ENCODE data around the gene SPTB.

The SPTB gene

GRCh38 chr14:64830961-64831360 lies 48.7 kb downstream of the SPTB start:
- no peak for TF ChIP-seq CTCF (IDR thresholded peaks at IDR 0.05; ENCODE audit: extremely low read depth, insufficient read depth, missing control alignments)
- DNase-seq (ENCODE audit: low spot score), result no peak
- in situ Hi-C loops (cut with MboI; ENCODE audit: low pct_unique_long_range_greater_than_20kb, low sequenced_read_pairs, unreplicated experiment), result no loop called here

- DNase-seq (ENCODE audit: low spot score), result no peak
- in situ Hi-C loops (cut with MboI; ENCODE audit: low pct_unique_long_range_greater_than_20kb, low sequenced_read_pairs, unreplicated experiment), result loop anchor here (10.0 kb wide), 1 partner anchor 57 kb away; no protein-coding TSS in a partner anchor
- no peak for TF ChIP-seq CTCF (IDR thresholded peaks at IDR 0.05; ENCODE audit: extremely low read depth, insufficient read depth, missing control alignments)
Observed at GRCh38 chr14:64828071-64828470, 51.6 kb downstream of the SPTB start.

- in situ Hi-C loops (cut with MboI; ENCODE audit: low pct_unique_long_range_greater_than_20kb, low sequenced_read_pairs, unreplicated experiment), result loop anchor here (10.0 kb wide), 1 partner anchor 58 kb away; no protein-coding TSS in a partner anchor
- no peak for TF ChIP-seq CTCF (IDR thresholded peaks at IDR 0.05; ENCODE audit: extremely low read depth, insufficient read depth, missing control alignments)
- DNase-seq (ENCODE audit: low spot score), result no peak
Observed at GRCh38 chr14:64826845-64827244, 52.9 kb downstream of the SPTB start.

- DNase-seq (ENCODE audit: low spot score), result no peak
- in situ Hi-C loops (cut with MboI; ENCODE audit: low pct_unique_long_range_greater_than_20kb, low sequenced_read_pairs, unreplicated experiment), result loop anchor here (10.0 kb wide), 1 partner anchor 58 kb away; no protein-coding TSS in a partner anchor
- TF ChIP-seq CTCF (IDR thresholded peaks at IDR 0.05; ENCODE audit: extremely low read depth, insufficient read depth, missing control alignments), result no peak
Observed at GRCh38 chr14:64826333-64826732, 53.4 kb downstream of the SPTB start.

GRCh38 chr14:64825509-64825908 lies 54.2 kb downstream of the SPTB start:
- in situ Hi-C loops (cut with MboI; ENCODE audit: low pct_unique_long_range_greater_than_20kb, low sequenced_read_pairs, unreplicated experiment), result loop anchor here (10.0 kb wide), 1 partner anchor 59 kb away; no protein-coding TSS in a partner anchor
- DNase-seq (ENCODE audit: low spot score), result no peak

GRCh38 chr14:64825006-64825405 lies 54.7 kb downstream of the SPTB start:
- TF ChIP-seq CTCF (IDR thresholded peaks at IDR 0.05; ENCODE audit: extremely low read depth, insufficient read depth, missing control alignments), result no peak
- no peak for DNase-seq (ENCODE audit: low spot score)
- in situ Hi-C loops (cut with MboI; ENCODE audit: low pct_unique_long_range_greater_than_20kb, low sequenced_read_pairs, unreplicated experiment), result loop anchor here (10.0 kb wide), 1 partner anchor 60 kb away; no protein-coding TSS in a partner anchor

More at GRCh38 chr14:64825509-64825908, 54.2 kb downstream of the SPTB start:
- TF ChIP-seq CTCF (IDR thresholded peaks at IDR 0.05; ENCODE audit: extremely low read depth, insufficient read depth, missing control alignments), result no peak
